GM18873 (cell line): ENCODE results near the gene DOCK2.

ENCODE experiments used
- ATAC-seq: cut with Tn5 transposase; IDR thresholded peaks from one replicate; pipeline ENCODE4 v1.9.1; 2021; ENCODE audit warnings: mild to moderate bottlenecking, moderate library complexity, moderate number of reproducible peaks; ENCODE audit not compliant: unreplicated experiment, low FRiP score

Gene DOCK2

GRCh38 chr5:169670769-169671525 lies 33.9 kb downstream of the DOCK2 start:
- ATAC-seq: peak; percentile 98

- ATAC-seq: no peak
Observed at GRCh38 chr5:169682026-169682425, 45.0 kb downstream of the DOCK2 start.

- ATAC-seq: peak; percentile 62
Observed at GRCh38 chr5:169686137-169686536, 49.1 kb downstream of the DOCK2 start.

GRCh38 chr5:169688106-169688505 lies 51.0 kb downstream of the DOCK2 start:
- ATAC-seq: no peak

GRCh38 chr5:169691471-169691870 lies 54.4 kb downstream of the DOCK2 start:
- no peak for ATAC-seq

- ATAC-seq: no peak
Observed at GRCh38 chr5:169694091-169694625, 57.1 kb downstream of the DOCK2 start.

GRCh38 chr5:169695025-169695625 lies 58.0 kb downstream of the DOCK2 start:
- no peak for ATAC-seq

GRCh38 chr5:169695919-169696490 lies 58.9 kb downstream of the DOCK2 start:
- ATAC-seq: no peak

- no peak for ATAC-seq
Observed at GRCh38 chr5:169696621-169697510, 59.8 kb downstream of the DOCK2 start.

GRCh38 chr5:169697511-169697890 lies 60.4 kb downstream of the DOCK2 start:
- ATAC-seq: no peak

GRCh38 chr5:169697976-169698375 lies 60.9 kb downstream of the DOCK2 start:
- ATAC-seq: no peak

GRCh38 chr5:169700611-169701010 lies 63.5 kb downstream of the DOCK2 start:
- ATAC-seq: no peak

GRCh38 chr5:169701910-169702451 lies 64.9 kb downstream of the DOCK2 start:
- no peak for ATAC-seq

GRCh38 chr5:169702693-169703481 lies 65.8 kb downstream of the DOCK2 start:
- ATAC-seq: peak; percentile 72

- ATAC-seq: no peak
Observed at GRCh38 chr5:169703813-169704212, 66.7 kb downstream of the DOCK2 start.

GRCh38 chr5:169705322-169705721 lies 68.2 kb downstream of the DOCK2 start:
- ATAC-seq: no peak

- ATAC-seq: no peak
Observed at GRCh38 chr5:169706071-169706470, 69.0 kb downstream of the DOCK2 start.

GRCh38 chr5:169706758-169707450 lies 69.8 kb downstream of the DOCK2 start:
- no peak for ATAC-seq

- no peak for ATAC-seq
Observed at GRCh38 chr5:169707686-169708085, 70.6 kb downstream of the DOCK2 start.
